K562 (cell line): ENCODE measurements around the gene RPL15. TPM values are rescaled to one million over a fixed set of nuclear protein-coding genes. Genes with fewer than 3 reads are reported as not detected.
A peak's percentile ranks its signal among the peaks of the same experiment; 100 is the strongest.

Experiments used
- ERF ChIP-seq: fragments of 450-650 bp; formaldehyde crosslinking; IDR thresholded peaks from 2 replicates; pipeline ENCODE4 v1.4.0; 2020; ENCODE audit warnings: mild to moderate bottlenecking, mixed read lengths
- FOXJ2 ChIP-seq: fragments of 200-800 bp; sonication (Bioruptor generic); IDR thresholded peaks from 2 replicates; pipeline ENCODE4 v1.6.1; 2016; ENCODE audit warnings: missing genetic modification characterization, missing compliant biosample characterization
- HLTF ChIP-seq: fragments of 450-650 bp; IDR thresholded peaks from 2 replicates; pipeline ENCODE4 v1.6.1; 2016
- HNRNPH1 ChIP-seq: fragments of 200-400 bp; formaldehyde crosslinking; optimal IDR thresholded peaks from 2 replicates; pipeline ENCODE3; 2017; ENCODE audit warnings: low read depth, mild to moderate bottlenecking, low read length, moderate library complexity
- LARP7 ChIP-seq: fragments of 450-650 bp; IDR thresholded peaks from 2 replicates; pipeline ENCODE4 v1.6.1; 2016
- MEIS2 ChIP-seq: fragments of 450-650 bp; IDR thresholded peaks from 2 replicates; pipeline ENCODE4 v1.6.1; 2014; ENCODE audit warnings: mild to moderate bottlenecking; ENCODE audit not compliant: partially characterized antibody
- MLLT1 ChIP-seq, 2 experiments: fragments of 450-650 bp; IDR thresholded peaks; 2 replicates each; pipeline ENCODE4 v1.6.1; 2016
- MXD1 ChIP-seq: fragments of 250-450 bp; sonication (Bioruptor Pico); IDR thresholded peaks from 2 replicates; pipeline ENCODE4 v1.8.0; 2021; ENCODE audit warnings: borderline replicate concordance, mild to moderate bottlenecking, moderate library complexity; ENCODE audit not compliant: poor library complexity, severe bottlenecking
- PHF20 ChIP-seq: fragments of 450-650 bp; IDR thresholded peaks from 2 replicates; pipeline ENCODE4 v1.6.1; 2018; ENCODE audit not compliant: partially characterized antibody
- PHF21A ChIP-seq: fragments of 450-650 bp; IDR thresholded peaks from 2 replicates; pipeline ENCODE4 v1.6.1; 2017; ENCODE audit warnings: low read depth, borderline replicate concordance
- POLR2A ChIP-seq: fragments of 450-650 bp; conservative IDR thresholded peaks from 2 replicates; pipeline ENCODE4 v1.6.1; 2016
- RBFOX2 ChIP-seq: fragments of 200-400 bp; formaldehyde crosslinking; IDR thresholded peaks from 2 replicates; pipeline ENCODE4 v1.6.1; 2017; ENCODE audit warnings: low read depth, mild to moderate bottlenecking, low read length, moderate library complexity
- SMAD4 ChIP-seq: fragments of 250-450 bp; sonication (Bioruptor Pico); conservative IDR thresholded peaks from 2 replicates; pipeline ENCODE4 v1.8.0; 2021; ENCODE audit warnings: inconsistent platforms, mild to moderate bottlenecking, moderate library complexity
- SMARCE1 ChIP-seq: fragments of 450-650 bp; IDR thresholded peaks from 2 replicates; pipeline ENCODE4 v1.7.1; 2016; ENCODE audit warnings: mild to moderate bottlenecking
- SRF ChIP-seq, 2 experiments: fragments of 250-450, 450-650 bp in 1 of 2; sonication (Bioruptor Pico) in 1 of 2; sonication (generic) in 1 of 2; formaldehyde crosslinking; IDR thresholded peaks; 2 replicates each; pipeline versions ENCODE4 v1.5.0 to v1.5.1; 2020 to 2022; ENCODE audit warnings: mild to moderate bottlenecking in 1 of 2, missing genetic modification reagents in 1 of 2
- TEAD4 ChIP-seq, 2 experiments: sonication (generic) in 1 of 2; formaldehyde crosslinking in 1 of 2; IDR thresholded peaks; 2 replicates each; pipeline versions ENCODE4 v1.6.1 to v1.8.0; 2012 to 2022; ENCODE audit warnings: borderline replicate concordance in 1 of 2, inconsistent platforms in 1 of 2, low read length in 1 of 2, mild to moderate bottlenecking in 1 of 2, missing genetic modification reagents in 1 of 2
- ZNF217 ChIP-seq: sonication (generic); formaldehyde crosslinking; IDR thresholded peaks from 2 replicates; pipeline ENCODE4 v1.8.0; 2022; ENCODE audit warnings: mild to moderate bottlenecking, missing genetic modification reagents
- ZNF512 ChIP-seq: IDR thresholded peaks from 2 replicates; pipeline ENCODE4 v1.6.1; 2016; ENCODE audit warnings: missing genetic modification characterization, missing compliant biosample characterization
- polyA plus RNA-seq, 8 experiments: library from polyadenylated mRNA; depleted of rRNA in 4 of 8; stranded (reverse) in 5 of 8; unstranded in 3 of 8; fragments of >200 nt; fragmentation: Nextera tagmentation in 2 of 8; fragmentation: Illumina TruSeq in 1 of 8; extraction: Ambion mirVana in 2 of 8; extraction: Trizol in 1 of 8; gene quantifications; 2 replicates each; pipeline versions ENCODE4 v1.2.1 to v1.2.3, GENCODE V29; 2011 to 2014; ENCODE audit warnings: inconsistent platforms in 1 of 8, missing spikeins in 1 of 8
- total RNA-seq, 7 experiments: library from RNA; depleted of rRNA in 6 of 7; stranded (reverse); fragments of >200 nt in 6 of 7; fragmentation: Illumina TruSeq in 2 of 7; extraction: Trizol in 2 of 7; gene quantifications; 2 replicates each; pipeline versions ENCODE4 v1.2.1 to v1.2.3, GENCODE V29; 2011 to 2021; ENCODE audit warnings: low replicate concordance in 1 of 7
- TF ChIP-seq, protein P1 (sequence below): fragments of 250-450 bp; sonication (Bioruptor Pico); IDR thresholded peaks from 2 replicates; pipeline ENCODE4 v1.5.0; 2021
- TF ChIP-seq, protein P2 (sequence below), 2 experiments: fragments of 450-650 bp in 1 of 2; sonication (generic) in 1 of 2; formaldehyde crosslinking; conservative IDR thresholded peaks; 2 replicates each; pipeline versions ENCODE4 v1.4.0 to v1.8.1; 2020 to 2022; ENCODE audit warnings: mild to moderate bottlenecking in 1 of 2, missing genetic modification reagents in 1 of 2
- TF ChIP-seq, protein P3 (sequence below): sonication (generic); formaldehyde crosslinking; IDR thresholded peaks from 2 replicates; pipeline ENCODE4 v1.8.0; 2022; ENCODE audit warnings: mild to moderate bottlenecking, missing genetic modification reagents

RPL15 gene
- total and polyA plus RNA-seq, 9 of the 15 experiments (the other 6 are each of a cell fraction or from before 2014, with no cell fraction given): 2,393 to 8,850 (median 3,928) TPM

DNA sequence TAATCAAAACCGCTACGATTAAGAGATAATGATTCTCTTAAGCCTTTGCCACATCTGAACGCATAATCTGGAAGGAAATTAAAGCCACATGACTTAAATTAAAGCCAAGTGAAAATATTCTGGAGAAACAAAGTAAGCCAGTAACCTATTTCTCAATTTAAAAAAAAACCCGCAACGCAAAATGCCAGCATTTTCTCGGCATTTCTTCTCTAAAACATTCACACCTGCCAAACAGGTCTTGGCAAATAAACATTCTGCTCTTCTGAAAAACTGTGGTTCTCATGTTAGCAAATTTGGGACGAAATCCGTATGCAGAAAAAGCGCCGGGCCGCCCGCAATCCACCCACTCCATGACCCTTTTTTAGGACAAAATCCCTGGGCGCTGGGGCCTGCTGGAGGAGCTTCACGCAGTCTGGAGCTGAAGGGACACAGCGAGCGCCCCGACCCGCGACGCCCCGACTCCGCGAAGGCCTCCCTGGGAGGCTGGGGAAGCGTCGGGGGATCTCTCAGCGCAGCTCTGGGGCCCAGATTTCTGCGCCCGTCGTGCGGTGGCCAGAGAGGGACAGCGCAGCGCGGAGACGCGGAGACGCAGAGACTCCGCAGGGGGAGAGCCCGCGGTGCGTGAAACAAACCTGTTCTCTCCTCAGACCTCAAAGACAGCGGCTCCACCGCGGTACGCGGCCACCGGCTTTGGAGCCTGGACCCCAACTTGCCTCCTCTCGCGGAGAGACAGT is 613 bp upstream of the RPL15 start (continued):
- TF ChIP-seq MLLT1 (IDR thresholded peaks at IDR 0.05): peak in 1 of 2 experiments; percentile 17; a peak in 1 of 4 replicates
- TF ChIP-seq SRF (CRISPR knock-in tag; IDR thresholded peaks at IDR 0.05): no peak; a peak in 1 of 4 replicates
- peak; percentile 46; the same call in 1 of the 2 replicates for TF ChIP-seq SMARCE1
- TF ChIP-seq POLR2A: no peak
- 0 out of 2 replicates have a peak, but pooled peaks have one; percentile 63 for TF ChIP-seq SMAD4 (CRISPR knock-in tag)
- TF ChIP-seq HLTF: peak; percentile 19; the same call in 1 of the 2 replicates
- TF ChIP-seq PHF21A: peak; percentile 48; the same call in 1 of the 2 replicates
- TF ChIP-seq MXD1 (CRISPR knock-in tag): no peak
- no peak for TF ChIP-seq ERF
- peak; percentile 74 for TF ChIP-seq FOXJ2 (tag)
- 0 out of 2 replicates have a peak, but pooled peaks have one; percentile 26 for TF ChIP-seq LARP7
- peak; percentile 17 for TF ChIP-seq MEIS2
- TF ChIP-seq ZNF217 (CRISPR knock-in tag): no peak
- TF ChIP-seq ZNF512: peak; percentile 78
- TF ChIP-seq, protein P1, sequence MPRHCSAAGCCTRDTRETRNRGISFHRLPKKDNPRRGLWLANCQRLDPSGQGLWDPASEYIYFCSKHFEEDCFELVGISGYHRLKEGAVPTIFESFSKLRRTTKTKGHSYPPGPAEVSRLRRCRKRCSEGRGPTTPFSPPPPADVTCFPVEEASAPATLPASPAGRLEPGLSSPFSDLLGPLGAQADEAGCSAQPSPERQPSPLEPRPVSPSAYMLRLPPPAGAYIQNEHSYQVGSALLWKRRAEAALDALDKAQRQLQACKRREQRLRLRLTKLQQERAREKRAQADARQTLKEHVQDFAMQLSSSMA: no peak
- TF ChIP-seq, protein P2, sequence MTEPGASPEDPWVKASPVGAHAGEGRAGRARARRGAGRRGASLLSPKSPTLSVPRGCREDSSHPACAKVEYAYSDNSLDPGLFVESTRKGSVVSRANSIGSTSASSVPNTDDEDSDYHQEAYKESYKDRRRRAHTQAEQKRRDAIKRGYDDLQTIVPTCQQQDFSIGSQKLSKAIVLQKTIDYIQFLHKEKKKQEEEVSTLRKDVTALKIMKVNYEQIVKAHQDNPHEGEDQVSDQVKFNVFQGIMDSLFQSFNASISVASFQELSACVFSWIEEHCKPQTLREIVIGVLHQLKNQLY (CRISPR knock-in tag; conservative IDR thresholded peaks at IDR 0.05): no peak
- TF ChIP-seq, protein P3, sequence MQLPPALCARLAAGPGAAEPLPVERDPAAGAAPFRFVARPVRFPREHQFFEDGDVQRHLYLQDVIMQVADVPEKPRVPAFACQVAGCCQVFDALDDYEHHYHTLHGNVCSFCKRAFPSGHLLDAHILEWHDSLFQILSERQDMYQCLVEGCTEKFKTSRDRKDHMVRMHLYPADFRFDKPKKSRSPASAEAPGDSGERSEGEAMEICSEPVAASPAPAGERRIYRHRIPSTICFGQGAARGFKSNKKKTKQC (CRISPR knock-in tag): 0 out of 2 replicates have a peak, but pooled peaks have one; percentile 86
- no peak for TF ChIP-seq TEAD4 (IDR thresholded peaks at IDR 0.05; ENCODE audit: low read length)
- 0 out of 2 replicates have a peak, but pooled peaks have one; percentile 27 for TF ChIP-seq TEAD4 (CRISPR knock-in tag; IDR thresholded peaks at IDR 0.05; ENCODE audit: borderline replicate concordance)
- peak; percentile 32 for TF ChIP-seq PHF20
- TF ChIP-seq RBFOX2: no peak
- no peak for TF ChIP-seq HNRNPH1
